ENCODE results near the gene DNAJC18.

DNA sequence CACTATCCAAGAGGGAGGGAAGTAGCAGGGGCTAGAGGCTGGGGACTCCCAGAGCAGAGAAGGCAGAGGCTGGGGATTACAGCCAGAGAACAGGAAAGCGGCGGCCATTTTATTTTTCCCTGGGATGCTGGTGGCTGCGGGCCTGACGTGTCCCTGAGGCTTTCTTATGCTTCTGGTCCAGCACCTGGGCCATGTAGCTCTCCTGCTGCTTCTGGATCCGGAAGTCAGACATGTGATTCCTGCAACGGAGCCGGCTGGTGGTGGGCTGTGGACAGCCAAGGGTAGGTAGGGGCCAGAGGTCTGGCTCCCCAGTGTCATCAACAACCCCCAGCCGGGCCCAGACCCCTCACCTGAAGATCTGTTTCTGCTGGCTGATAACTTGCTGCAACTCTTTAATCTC, 42.6 kb downstream of the DNAJC18 start:
- TF ChIP-seq ARNT (IDR thresholded peaks at IDR 0.05) (no peak), L3MBTL2 (conservative IDR thresholded peaks at IDR 0.05) (no peak), TARDBP (IDR thresholded peaks at IDR 0.05) (no peak), SUZ12 (IDR thresholded peaks at IDR 0.05) (no peak), FOXK2 (IDR thresholded peaks at IDR 0.05) (no peak), NFRKB (IDR thresholded peaks at IDR 0.05) (no peak), SP1 (IDR thresholded peaks at IDR 0.05) (no peak), FOXA1 (IDR thresholded peaks at IDR 0.05) (no peak), ELF4 (IDR thresholded peaks at IDR 0.05) (no peak), CTBP1 (IDR thresholded peaks at IDR 0.05; ENCODE audit: borderline replicate concordance) (no peak)

Data from HEK293T (cell line).